ENCODE measurements around the gene HINT1.

HINT1 gene

DNA sequence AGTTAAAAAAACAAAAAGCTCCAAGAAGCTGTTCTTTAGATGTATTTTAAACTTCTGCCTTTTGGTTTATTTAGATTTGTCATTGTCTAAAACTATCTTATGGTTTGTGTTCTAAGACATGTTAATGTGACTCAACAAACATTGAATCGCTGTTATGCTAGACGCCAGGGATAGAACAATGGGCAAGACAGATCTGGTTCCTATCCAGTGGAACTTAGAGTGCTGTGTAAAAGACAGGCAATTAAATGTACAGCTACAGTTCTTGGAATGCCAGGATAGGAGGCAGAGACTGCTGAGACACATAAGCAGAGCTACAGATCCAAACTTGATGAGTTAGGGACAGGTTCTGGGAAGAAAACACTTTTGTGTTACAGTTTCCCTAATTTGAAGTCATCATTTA lies 28.1 kb upstream of the HINT1 start:
- no peak for TF ChIP-seq ZNF274 (IDR thresholded peaks at IDR 0.05; ENCODE audit: low read depth, low read length)
- H3K4me3 ChIP-seq (ENCODE audit: low read length): no peak overlapping the region

DNA sequence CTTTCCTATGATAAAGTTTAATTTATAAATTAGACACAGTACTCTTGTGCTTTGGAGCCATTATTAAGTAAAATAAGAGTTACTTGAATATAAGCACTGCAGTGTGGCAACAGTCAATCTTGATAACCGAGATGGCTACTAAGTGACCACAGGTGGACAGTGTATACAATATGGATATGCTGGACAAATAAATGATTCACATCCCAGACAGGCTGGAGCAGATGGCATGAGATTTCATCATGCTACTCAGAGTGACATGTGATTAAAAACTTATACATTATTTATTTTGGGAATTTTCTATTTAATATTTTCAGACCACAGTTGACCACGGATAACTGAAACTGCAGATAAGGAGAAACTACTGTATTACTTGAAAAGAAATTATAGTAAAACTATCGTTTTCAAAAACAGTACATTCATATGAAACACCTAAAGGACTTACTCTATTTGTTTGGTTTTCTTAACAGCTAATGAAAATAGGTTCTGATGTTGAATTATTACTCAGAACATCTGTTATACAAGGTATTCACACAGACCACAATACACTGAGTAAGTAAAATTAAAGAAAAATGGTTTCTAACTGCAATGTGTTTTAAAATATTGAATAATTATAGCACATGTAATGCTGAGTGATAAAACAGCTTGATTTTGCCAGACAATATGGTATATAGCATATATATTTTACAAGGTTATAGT lies 21.7 kb upstream of the HINT1 start:
- no peak for TF ChIP-seq ZNF274 (IDR thresholded peaks at IDR 0.05; ENCODE audit: low read depth, low read length)
- H3K4me3 ChIP-seq (ENCODE audit: low read length): no peak overlapping the region

- no peak for TF ChIP-seq ZNF274 (IDR thresholded peaks at IDR 0.05; ENCODE audit: low read depth, low read length)
- no peak overlapping the region for H3K4me3 ChIP-seq (ENCODE audit: low read length)
Observed at GRCh38 chr5:131185523-131186104, 20.6 kb upstream of the HINT1 start.

DNA sequence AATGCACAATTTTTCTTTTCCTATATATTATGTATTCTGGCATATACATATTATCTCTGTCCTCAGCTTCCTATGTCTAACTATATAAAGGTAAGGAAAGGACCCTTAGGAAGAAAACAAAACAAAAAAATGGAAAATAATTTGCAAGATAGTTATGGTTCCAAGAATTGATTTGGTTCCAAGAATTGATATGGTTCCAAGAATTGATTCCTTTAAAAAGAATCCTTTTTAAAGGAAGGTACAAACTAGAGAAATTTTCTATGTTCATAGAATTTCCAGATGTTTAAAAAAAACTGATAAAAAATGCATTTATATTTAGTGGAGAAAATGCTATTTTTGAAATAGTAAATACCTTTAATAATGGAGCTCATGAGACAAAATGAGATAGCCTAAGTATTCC lies 17.8 kb upstream of the HINT1 start:
- TF ChIP-seq ZNF274 (IDR thresholded peaks at IDR 0.05; ENCODE audit: low read depth, low read length): no peak
- H3K4me3 ChIP-seq (ENCODE audit: low read length): no peak overlapping the region

GRCh38 chr5:131180407-131180806 lies 15.4 kb upstream of the HINT1 start:
- no peak overlapping the region for H3K4me3 ChIP-seq (ENCODE audit: low read length)
- TF ChIP-seq ZNF274 (IDR thresholded peaks at IDR 0.05; ENCODE audit: low read depth, low read length): no peak

DNA sequence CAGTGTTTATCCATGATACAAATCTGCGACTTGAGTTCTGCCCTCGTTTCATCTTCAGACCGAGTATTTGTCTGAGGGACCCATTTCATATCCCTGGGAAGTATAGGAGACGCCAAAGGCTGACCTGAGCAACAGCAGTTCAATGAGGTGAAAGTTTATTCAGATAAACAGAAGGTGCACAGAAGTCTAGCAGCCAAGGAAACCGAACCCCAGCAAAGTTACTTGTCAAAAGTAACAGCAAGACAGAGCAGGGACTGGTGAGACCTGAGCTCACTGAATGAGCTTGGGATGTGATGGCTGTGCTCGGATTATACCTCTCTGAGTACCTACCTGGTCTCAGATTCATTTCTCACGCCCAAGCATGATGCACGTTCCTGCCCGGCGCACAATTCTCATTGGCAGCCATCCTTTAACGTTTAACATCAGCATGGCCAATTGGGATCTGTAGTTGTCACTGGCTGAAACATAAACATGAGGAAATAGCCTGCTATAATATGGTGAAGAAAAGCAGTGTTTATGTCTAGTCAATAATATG lies 6.3 kb upstream of the HINT1 start:
- TF ChIP-seq ZNF274 (IDR thresholded peaks at IDR 0.05; ENCODE audit: low read depth, low read length): no peak
- H3K4me3 ChIP-seq (ENCODE audit: low read length): peak overlapping the region; percentile 80

DNA sequence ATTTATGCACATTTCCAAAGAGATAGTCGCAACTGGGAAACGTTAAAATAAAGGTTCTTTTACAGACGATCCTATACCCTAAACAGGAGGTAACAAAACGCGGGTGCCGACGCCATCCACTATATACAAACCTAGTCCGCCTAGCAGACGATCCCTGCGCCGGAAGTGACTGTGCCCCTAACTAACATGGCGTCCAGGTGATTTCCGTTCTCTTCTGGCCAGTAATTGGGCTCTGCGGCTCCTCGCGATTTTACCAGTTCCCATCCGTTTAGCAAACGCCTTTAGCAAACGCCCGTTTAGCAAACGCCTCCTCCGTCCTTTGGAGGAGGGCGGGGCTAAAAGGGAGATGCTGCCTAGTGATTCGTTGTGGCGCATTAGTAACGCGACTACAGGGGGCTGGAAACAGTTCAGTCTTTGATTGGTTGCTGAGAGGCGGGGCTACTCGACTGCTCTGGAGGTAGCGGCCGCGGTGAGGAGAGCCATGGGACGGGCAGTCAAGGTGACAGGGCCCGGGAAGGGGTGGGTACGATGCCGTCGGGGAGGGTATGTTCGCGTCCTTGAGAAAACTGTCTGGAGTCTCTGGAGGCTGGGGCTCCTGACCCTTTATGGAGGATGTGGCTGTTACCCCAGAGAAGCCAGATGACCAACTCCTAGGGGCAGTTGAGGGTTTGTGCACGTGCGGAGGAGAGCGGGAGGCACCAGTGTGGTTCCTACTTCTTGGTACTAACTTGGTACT lies 5.7 kb upstream of the HINT1 start, which contains the start of gene LYRM7:
LYRM7 (plus strand) TSS at position 405 of the 736 bp plus-strand sequence; CDS start at position 482, 77 bp downstream.
- H3K4me3 ChIP-seq (ENCODE audit: low read length): peak within 1 kb of the TSS; percentile 80
- TF ChIP-seq ZNF274 (IDR thresholded peaks at IDR 0.05; ENCODE audit: low read depth, low read length): no peak

DNA sequence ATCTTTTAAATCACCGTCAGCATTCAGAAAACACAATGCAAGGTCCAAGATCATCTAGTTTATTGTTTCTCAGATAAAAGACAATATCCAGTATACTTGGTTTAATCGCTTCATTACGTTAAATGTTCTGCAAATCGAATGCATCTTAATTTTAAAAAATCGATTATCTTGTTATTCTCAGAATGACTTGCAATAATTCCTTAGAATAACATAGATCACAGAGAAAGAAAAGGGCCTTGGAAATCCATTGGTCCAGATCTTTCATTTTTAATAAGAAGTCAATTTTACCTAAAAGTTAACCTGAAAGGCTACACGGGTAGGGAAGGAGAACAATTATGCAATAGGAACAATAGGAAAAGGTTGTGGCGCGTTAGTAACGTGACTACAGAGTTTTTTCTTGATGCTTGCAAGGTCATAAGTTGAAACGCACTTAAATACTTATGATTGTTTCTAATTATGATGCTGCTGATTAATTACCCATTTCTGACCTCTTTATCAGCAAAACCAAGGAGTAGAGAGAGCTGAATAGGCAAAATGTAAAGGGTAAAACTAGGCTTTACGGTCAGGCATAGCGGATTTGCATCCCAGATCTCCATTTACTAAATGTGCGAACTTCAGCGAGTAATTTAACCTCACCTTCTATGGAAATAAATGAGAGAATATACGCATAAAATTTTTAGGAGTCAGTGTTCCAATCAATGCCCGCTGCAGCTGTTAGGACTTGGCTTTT lies 4.9 kb upstream of the HINT1 start:
- no peak for TF ChIP-seq ZNF274 (IDR thresholded peaks at IDR 0.05; ENCODE audit: low read depth, low read length)
- peak overlapping the region; percentile 65 for H3K4me3 ChIP-seq (ENCODE audit: low read length)

DNA sequence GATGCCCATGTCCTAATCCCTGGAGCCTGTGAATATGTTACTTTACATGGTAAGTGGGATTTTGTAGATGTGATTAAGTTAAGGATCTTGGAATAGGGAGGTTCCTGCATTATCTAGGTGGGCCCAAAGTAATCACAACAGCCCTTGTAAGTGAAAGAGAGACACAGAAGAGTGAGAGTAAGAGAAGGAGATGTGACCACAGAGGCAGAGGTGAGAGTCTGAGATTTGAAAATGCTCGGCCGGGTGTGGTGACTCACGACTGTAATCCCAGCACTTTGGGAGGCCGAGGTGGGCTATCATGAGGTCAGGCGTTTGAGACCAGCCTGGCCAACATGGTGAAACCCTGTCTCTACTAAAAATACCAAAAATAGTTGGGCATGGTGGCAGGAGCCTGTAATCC lies 2.6 kb upstream of the HINT1 start:
- H3K4me3 ChIP-seq (ENCODE audit: low read length): no peak overlapping the region
- no peak for TF ChIP-seq ZNF274 (IDR thresholded peaks at IDR 0.05; ENCODE audit: low read depth, low read length)

GRCh38 chr5:131164191-131165118 lies 601 bp downstream of the HINT1 start:
- no peak for TF ChIP-seq ZNF274 (IDR thresholded peaks at IDR 0.05; ENCODE audit: low read depth, low read length)

DNA sequence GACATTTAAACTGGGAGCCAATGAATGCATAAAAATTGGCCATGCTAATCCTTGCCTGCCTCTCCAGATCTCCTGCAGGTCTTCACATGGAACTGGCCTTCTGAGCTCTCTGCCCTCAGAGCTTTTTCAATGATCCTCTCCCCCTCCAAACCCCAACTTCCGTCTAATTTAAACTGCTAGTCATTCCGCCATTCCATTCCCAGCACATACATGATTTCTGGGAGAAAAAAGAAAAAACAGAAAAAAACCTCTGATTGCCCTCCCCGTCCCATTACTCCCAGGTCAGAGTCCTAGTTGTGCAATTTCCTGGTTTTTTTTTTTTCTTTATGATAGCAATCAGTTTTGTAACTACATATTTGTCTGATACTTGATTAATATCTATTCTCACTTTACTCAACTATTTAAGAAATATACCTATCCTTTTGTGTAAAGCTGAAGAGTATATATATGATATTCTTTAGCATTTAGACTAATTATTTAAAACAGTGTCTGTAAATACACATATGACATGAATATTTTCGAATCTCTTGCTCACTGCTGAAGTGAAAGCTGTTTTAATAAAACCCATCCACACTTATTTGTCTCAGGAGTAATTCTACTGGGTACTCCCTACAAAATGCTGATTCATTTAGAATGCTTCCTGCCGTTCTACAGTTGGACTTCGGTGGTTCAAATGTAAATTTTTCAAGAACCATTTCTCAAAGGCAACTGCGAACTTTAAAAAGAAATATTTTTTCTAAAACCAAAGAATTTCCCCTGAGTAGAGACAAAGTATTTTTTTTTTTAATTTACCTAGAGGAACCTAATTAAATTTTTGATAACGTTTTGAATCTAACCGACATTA lies 1.6 kb downstream of the HINT1 start:
- H3K4me3 ChIP-seq (ENCODE audit: low read length): peak overlapping the region; percentile 90
- TF ChIP-seq ZNF274 (IDR thresholded peaks at IDR 0.05; ENCODE audit: low read depth, low read length): no peak

More at GRCh38 chr5:131164191-131165118, 601 bp downstream of the HINT1 start:
- peak overlapping the region; percentile 90 for H3K4me3 ChIP-seq (ENCODE audit: low read length)

DNA sequence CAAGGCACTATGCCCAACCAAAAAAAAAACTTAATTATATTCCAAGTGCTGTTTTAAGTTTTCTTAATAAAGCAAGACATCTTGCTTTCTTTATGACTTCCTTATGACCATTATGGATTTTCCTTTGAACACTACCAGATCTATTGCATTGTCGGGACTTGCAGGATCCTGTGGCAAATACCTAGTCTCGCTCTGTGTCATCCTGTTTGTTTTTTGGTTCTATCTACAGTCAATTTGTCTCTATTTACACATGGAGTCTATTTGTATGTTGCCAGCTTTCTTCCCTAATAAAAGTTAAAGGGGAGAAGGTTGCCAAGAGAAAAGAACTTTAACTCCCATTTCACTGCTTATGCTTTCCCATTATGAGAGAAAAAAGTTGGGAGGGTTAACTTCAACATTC lies 4.9 kb downstream of the HINT1 start:
- TF ChIP-seq ZNF274 (IDR thresholded peaks at IDR 0.05; ENCODE audit: low read depth, low read length): no peak
- no peak overlapping the region for H3K4me3 ChIP-seq (ENCODE audit: low read length)
